ENCODE results near the gene GDPD3. TPM values are rescaled to one million over a fixed set of nuclear protein-coding genes. Genes with fewer than 3 reads are reported as not detected.

The GDPD3 gene
- total RNA-seq, 1 experiment from 2014 or later, result 8.4 TPM

- Mint-ChIP-seq H3K27ac (ENCODE audit: unreplicated experiment) (peak overlapping the region; percentile 10), H3K4me3 (ENCODE audit: unreplicated experiment) (peak overlapping the region; percentile 72), H3K9me3 (ENCODE audit: unreplicated experiment) (peaks cover 11% of the 10 kb centered on the region), H3K36me3 (ENCODE audit: insufficient read depth, unreplicated experiment) (peaks cover 25% of the 10 kb centered on the region), H3K4me1 (ENCODE audit: low read depth, unreplicated experiment) (peaks cover 18% of the 10 kb centered on the region), H3K27me3 (ENCODE audit: insufficient read depth, unreplicated experiment) (no peaks in the 10 kb centered on the region)
- H3K4me3 ChIP-seq (ENCODE audit: low read depth, low read length), result peak overlapping the region; percentile 45
- no TSS peak for BruUV-seq (replicated peaks)
- peaks cover 19% of the 10 kb centered on the region for H3K9me3 ChIP-seq
- CTCF ChIA-PET, result interaction anchor here (2.3 kb wide), 1 partner anchor 17 kb away, joined by 13 read pairs; no protein-coding TSS in a partner anchor
- POLR2A ChIA-PET, result interaction anchor here (0.6 kb wide), 1 partner anchor 314 kb away, joined by 3 read pairs; no protein-coding TSS in a partner anchor
- H3K4me1 ChIP-seq, result peaks cover 25% of the 10 kb centered on the region
- no peak for DNase-seq
- H3K36me3 ChIP-seq (ENCODE audit: control insufficient read depth, insufficient read depth, low read length), result no peaks in the 10 kb centered on the region
- intact Hi-C loops (cut with micrococcal nuclease; ENCODE audit: unreplicated experiment), result no loop called here
- no peak for TF ChIP-seq CTCF (IDR thresholded peaks at IDR 0.05; ENCODE audit: insufficient read depth in 1 of 2, low read depth in 1 of 2, low read length in 1 of 2, severe bottlenecking in 1 of 2, unreplicated experiment in 1 of 2)
- H3K27me3 ChIP-seq (replicated peaks; ENCODE audit: control insufficient read depth, insufficient read depth, low read length), result no peaks in the 10 kb centered on the region
Measured at GRCh38 chr16:30095166-30096078, 17.9 kb downstream of the GDPD3 start.

- no peaks in the 10 kb centered on the region for H3K27me3 Mint-ChIP-seq (ENCODE audit: insufficient read depth, unreplicated experiment)
- ChIA-PET POLR2A (no interaction called here), CTCF (interaction anchor here (2.3 kb wide), 1 partner anchor 17 kb away, joined by 13 read pairs; no protein-coding TSS in a partner anchor)
- Histone ChIP-seq H3K4me3 (ENCODE audit: low read depth, low read length) (0 out of 2 replicates have a peak overlapping the region, but pooled peaks have one; percentile 45), H3K9me3 (peaks cover 19% of the 10 kb centered on the region), H3K4me1 (peaks cover 27% of the 10 kb centered on the region), H3K27me3 (replicated peaks; ENCODE audit: control insufficient read depth, insufficient read depth, low read length) (no peaks in the 10 kb centered on the region), H3K36me3 (ENCODE audit: control insufficient read depth, insufficient read depth, low read length) (no peaks in the 10 kb centered on the region)
- peaks cover 25% of the 10 kb centered on the region for H3K36me3 Mint-ChIP-seq (ENCODE audit: insufficient read depth, unreplicated experiment)
- peak overlapping the region; percentile 10 for H3K27ac Mint-ChIP-seq (ENCODE audit: unreplicated experiment)
- DNase-seq, result no peak
- peak overlapping the region; percentile 72 for H3K4me3 Mint-ChIP-seq (ENCODE audit: unreplicated experiment)
- no peak for TF ChIP-seq CTCF (IDR thresholded peaks at IDR 0.05; ENCODE audit: insufficient read depth in 1 of 2, low read depth in 1 of 2, low read length in 1 of 2, severe bottlenecking in 1 of 2, unreplicated experiment in 1 of 2)
- H3K4me1 Mint-ChIP-seq (ENCODE audit: low read depth, unreplicated experiment), result peaks cover 18% of the 10 kb centered on the region
- peaks cover 11% of the 10 kb centered on the region for H3K9me3 Mint-ChIP-seq (ENCODE audit: unreplicated experiment)
- intact Hi-C loops (cut with micrococcal nuclease; ENCODE audit: unreplicated experiment), result no loop called here
- BruUV-seq (replicated peaks), result no TSS peak
Measured at GRCh38 chr16:30094541-30095165, 18.7 kb downstream of the GDPD3 start.

GRCh38 chr16:30092373-30093010 is 20.8 kb downstream of the GDPD3 start:
- Mint-ChIP-seq H3K27ac (ENCODE audit: unreplicated experiment) (peak overlapping the region; percentile 83), H3K9me3 (ENCODE audit: unreplicated experiment) (peaks cover 5% of the 10 kb centered on the region), H3K36me3 (ENCODE audit: insufficient read depth, unreplicated experiment) (peaks cover 41% of the 10 kb centered on the region), H3K27me3 (ENCODE audit: insufficient read depth, unreplicated experiment) (no peaks in the 10 kb centered on the region), H3K4me1 (ENCODE audit: low read depth, unreplicated experiment) (peaks cover 18% of the 10 kb centered on the region), H3K4me3 (ENCODE audit: unreplicated experiment) (peak overlapping the region; percentile 82)
- BruUV-seq (replicated peaks), result no TSS peak
- DNase-seq, result peak in 1 of 2 experiments; percentile 44
- Histone ChIP-seq H3K4me3 (ENCODE audit: low read depth, low read length) (peak overlapping the region; percentile 45), H3K36me3 (ENCODE audit: control insufficient read depth, insufficient read depth, low read length) (no peaks in the 10 kb centered on the region), H3K27me3 (replicated peaks; ENCODE audit: control insufficient read depth, insufficient read depth, low read length) (no peaks in the 10 kb centered on the region), H3K9me3 (peaks cover 12% of the 10 kb centered on the region), H3K4me1 (peaks cover 27% of the 10 kb centered on the region)
- TF ChIP-seq CTCF (IDR thresholded peaks at IDR 0.05; ENCODE audit: insufficient read depth in 1 of 2, low read depth in 1 of 2, low read length in 1 of 2, severe bottlenecking in 1 of 2, unreplicated experiment in 1 of 2), result peak in 1 of 2 experiments; percentile 49
- intact Hi-C loops (cut with micrococcal nuclease; ENCODE audit: unreplicated experiment), result no loop called here
- ChIA-PET POLR2A (interaction anchor here (0.5 kb wide), 1 partner anchor 585 kb away, joined by 3 read pairs; no protein-coding TSS in a partner anchor), CTCF (interaction anchor here (0.6 to 3.1 kb wide), 9 partner anchors 12 to 317 kb away, joined by 3 to 22 read pairs (median 4); partner anchors contain the start of genes ALDOA and CORO1A)
